GM23338 (cell line): ENCODE results near the gene DNAI1.

Experiments
- CREB1 ChIP-seq: fragments of 250-450 bp; sonication (Bioruptor Pico); IDR thresholded peaks from 2 replicates; pipeline ENCODE4 v1.5.0; 2020; ENCODE audit warnings: low read depth, mild to moderate bottlenecking, moderate library complexity
- CTCF ChIP-seq, 2 experiments: fragments of 200-600 bp in 1 of 2; sonication (generic) in 1 of 2; conservative IDR thresholded peaks; 2 replicates each; pipeline versions ENCODE4 v1.5.1 to v1.6.1; 2016 to 2017; ENCODE audit warnings: antibody characterized with exemption in 2 of 2, low read depth in 2 of 2, mild to moderate bottlenecking in 2 of 2, moderate library complexity in 1 of 2
- EZH2 ChIP-seq: fragments of 200-600 bp; sonication (generic); IDR thresholded peaks from one replicate; pipeline ENCODE4 v1.8.0; 2017; ENCODE audit warnings: antibody characterized with exemption, mild to moderate bottlenecking, low read depth; ENCODE audit not compliant: unreplicated experiment
- EZH2phosphoT487 ChIP-seq: fragments of 200-600 bp; sonication (generic); IDR thresholded peaks from one replicate; pipeline ENCODE4 v1.8.1; 2018; ENCODE audit warnings: antibody characterized with exemption; ENCODE audit not compliant: unreplicated experiment
- JUNB ChIP-seq: IDR thresholded peaks from one replicate; pipeline ENCODE4 v1.6.1; 2016; ENCODE audit warnings: antibody characterized with exemption; ENCODE audit not compliant: unreplicated experiment
- NANOG ChIP-seq: IDR thresholded peaks from 2 replicates; pipeline ENCODE4 v1.6.1; 2016; ENCODE audit warnings: antibody characterized with exemption, borderline replicate concordance
- POLR2AphosphoS5 ChIP-seq: IDR thresholded peaks from 2 replicates; pipeline ENCODE4 v1.6.1; 2016; ENCODE audit warnings: antibody characterized with exemption, low read depth
- ZNF331 ChIP-seq: fragments of 250-450 bp; sonication (Bioruptor Pico); IDR thresholded peaks from 2 replicates; pipeline ENCODE4 v1.5.0; 2020; ENCODE audit warnings: low read depth, mild to moderate bottlenecking, moderate library complexity
- ZNF462 ChIP-seq: fragments of 250-450 bp; sonication (Bioruptor Pico); IDR thresholded peaks from 2 replicates; pipeline ENCODE4 v1.5.0; 2020; ENCODE audit warnings: mild to moderate bottlenecking, moderate library complexity
- TF ChIP-seq, protein P1 (sequence below): IDR thresholded peaks from 2 replicates; pipeline ENCODE4 v1.6.1; 2016; ENCODE audit warnings: antibody characterized with exemption
- TF ChIP-seq, protein P2 (sequence below): IDR thresholded peaks from one replicate; pipeline ENCODE4 v1.6.1; 2018; ENCODE audit warnings: antibody characterized with exemption; ENCODE audit not compliant: unreplicated experiment

- TF ChIP-seq CTCF (conservative IDR thresholded peaks at IDR 0.05; ENCODE audit: low read depth in 2 of 2) (peak; percentile 82 to 87), POLR2AphosphoS5 (no peak), EZH2 (no peak), EZH2phosphoT487 (no peak), NANOG (no peak), JUNB (no peak), ZNF331 (no peak), CREB1 (CRISPR knock-in tag) (no peak), ZNF462 (no peak)
- TF ChIP-seq, protein P1, sequence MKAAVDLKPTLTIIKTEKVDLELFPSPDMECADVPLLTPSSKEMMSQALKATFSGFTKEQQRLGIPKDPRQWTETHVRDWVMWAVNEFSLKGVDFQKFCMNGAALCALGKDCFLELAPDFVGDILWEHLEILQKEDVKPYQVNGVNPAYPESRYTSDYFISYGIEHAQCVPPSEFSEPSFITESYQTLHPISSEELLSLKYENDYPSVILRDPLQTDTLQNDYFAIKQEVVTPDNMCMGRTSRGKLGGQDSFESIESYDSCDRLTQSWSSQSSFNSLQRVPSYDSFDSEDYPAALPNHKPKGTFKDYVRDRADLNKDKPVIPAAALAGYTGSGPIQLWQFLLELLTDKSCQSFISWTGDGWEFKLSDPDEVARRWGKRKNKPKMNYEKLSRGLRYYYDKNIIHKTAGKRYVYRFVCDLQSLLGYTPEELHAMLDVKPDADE, result no peak
- TF ChIP-seq, protein P2, sequence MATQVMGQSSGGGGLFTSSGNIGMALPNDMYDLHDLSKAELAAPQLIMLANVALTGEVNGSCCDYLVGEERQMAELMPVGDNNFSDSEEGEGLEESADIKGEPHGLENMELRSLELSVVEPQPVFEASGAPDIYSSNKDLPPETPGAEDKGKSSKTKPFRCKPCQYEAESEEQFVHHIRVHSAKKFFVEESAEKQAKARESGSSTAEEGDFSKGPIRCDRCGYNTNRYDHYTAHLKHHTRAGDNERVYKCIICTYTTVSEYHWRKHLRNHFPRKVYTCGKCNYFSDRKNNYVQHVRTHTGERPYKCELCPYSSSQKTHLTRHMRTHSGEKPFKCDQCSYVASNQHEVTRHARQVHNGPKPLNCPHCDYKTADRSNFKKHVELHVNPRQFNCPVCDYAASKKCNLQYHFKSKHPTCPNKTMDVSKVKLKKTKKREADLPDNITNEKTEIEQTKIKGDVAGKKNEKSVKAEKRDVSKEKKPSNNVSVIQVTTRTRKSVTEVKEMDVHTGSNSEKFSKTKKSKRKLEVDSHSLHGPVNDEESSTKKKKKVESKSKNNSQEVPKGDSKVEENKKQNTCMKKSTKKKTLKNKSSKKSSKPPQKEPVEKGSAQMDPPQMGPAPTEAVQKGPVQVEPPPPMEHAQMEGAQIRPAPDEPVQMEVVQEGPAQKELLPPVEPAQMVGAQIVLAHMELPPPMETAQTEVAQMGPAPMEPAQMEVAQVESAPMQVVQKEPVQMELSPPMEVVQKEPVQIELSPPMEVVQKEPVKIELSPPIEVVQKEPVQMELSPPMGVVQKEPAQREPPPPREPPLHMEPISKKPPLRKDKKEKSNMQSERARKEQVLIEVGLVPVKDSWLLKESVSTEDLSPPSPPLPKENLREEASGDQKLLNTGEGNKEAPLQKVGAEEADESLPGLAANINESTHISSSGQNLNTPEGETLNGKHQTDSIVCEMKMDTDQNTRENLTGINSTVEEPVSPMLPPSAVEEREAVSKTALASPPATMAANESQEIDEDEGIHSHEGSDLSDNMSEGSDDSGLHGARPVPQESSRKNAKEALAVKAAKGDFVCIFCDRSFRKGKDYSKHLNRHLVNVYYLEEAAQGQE, result no peak
Measured at GRCh38 chr9:34546834-34547827, 88.5 kb downstream of the DNAI1 start.
